AG04449 (cell line): Measurements from ENCODE around the gene CPVL.

Source experiments
- CTCF ChIA-PET: fragments of 350-600 bp; formaldehyde crosslinking; extraction: SDS; loops from one replicate; lab custom pipeline; 2021; ENCODE audit warnings: antibody characterized with exemption; lab: Yijun Ruan, JAX
- POLR2A ChIA-PET: fragments of 400-600, 350-600 bp; formaldehyde crosslinking; extraction: SDS; loops from one replicate; lab custom pipeline; 2020; ENCODE audit warnings: antibody characterized with exemption, inconsistent platforms; lab: Yijun Ruan, JAX
- DNase-seq: peaks from one replicate; pipeline ENCODE4 v3.0.0-alpha.2; 2010; ENCODE audit warnings: low read depth, low spot score
- H3K4me3 ChIP-seq: 2 replicates; pipeline ENCODE4 v1.5.1; 2011; ENCODE audit warnings: low read depth, mild to moderate bottlenecking, control low read depth, low read length
- CTCF ChIP-seq: IDR thresholded peaks from one replicate; pipeline ENCODE4 v1.5.1; 2011; ENCODE audit warnings: mild to moderate bottlenecking, moderate library complexity, low read length, control low read depth, inconsistent platforms; ENCODE audit not compliant: insufficient read depth; ENCODE audit errors: missing control alignments

CPVL gene

GRCh38 chr7:29113384-29114102 lies 32.8 kb downstream of the CPVL start:
- no peak for DNase-seq
- H3K4me3 ChIP-seq = no peak overlapping the region
- peak; percentile 17 for TF ChIP-seq CTCF
- ChIA-PET POLR2A (no interaction called here), CTCF (interaction anchor here (1.2 to 31.8 kb wide), 6 partner anchors 12 to 296 kb away, joined by 3 to 1392 read pairs (median 8); no protein-coding TSS in a partner anchor)

- ChIA-PET CTCF (interaction anchor here (1.6 to 31.8 kb wide), 4 partner anchors 11 to 296 kb away, joined by 4 to 1392 read pairs (median 8); no protein-coding TSS in a partner anchor), POLR2A (no interaction called here)
- TF ChIP-seq CTCF = no peak
- DNase-seq = no peak
- no peak overlapping the region for H3K4me3 ChIP-seq
Observed at GRCh38 chr7:29112721-29113120, 33.6 kb downstream of the CPVL start.

- POLR2A ChIA-PET = no interaction called here
- CTCF ChIA-PET = interaction anchor here (0.8 to 31.8 kb wide), 4 partner anchors 8 to 349 kb away, joined by 3 to 1392 read pairs (median 36); partner anchors contain the start of gene TRIL
- TF ChIP-seq CTCF = no peak
- DNase-seq = no peak
- no peak overlapping the region for H3K4me3 ChIP-seq
Observed at GRCh38 chr7:29109899-29110298, 36.4 kb downstream of the CPVL start.

- DNase-seq = no peak
- POLR2A ChIA-PET = no interaction called here
- H3K4me3 ChIP-seq = no peak overlapping the region
- CTCF ChIA-PET = interaction anchor here (1.2 to 31.8 kb wide), 4 partner anchors 9 to 190 kb away, joined by 3 to 1392 read pairs (median 36); partner anchors contain the start of gene TRIL
- TF ChIP-seq CTCF = no peak
Observed at GRCh38 chr7:29109358-29109757, 37.0 kb downstream of the CPVL start.

- no peak for TF ChIP-seq CTCF
- ChIA-PET CTCF (interaction anchor here (0.6 to 31.8 kb wide), 42 partner anchors 7 to 717 kb away, joined by 3 to 1392 read pairs (median 4); partner anchors contain the start of gene TRIL), POLR2A (interaction anchor here (1.0 kb wide), 3 partner anchors 150 to 185 kb away, joined by 3 to 6 read pairs (median 4); no protein-coding TSS in a partner anchor)
- no peak overlapping the region for H3K4me3 ChIP-seq
- DNase-seq = no peak
Observed at GRCh38 chr7:29107056-29107455, 39.3 kb downstream of the CPVL start.

GRCh38 chr7:29106669-29106988 lies 39.7 kb downstream of the CPVL start:
- ChIA-PET CTCF (interaction anchor here (0.6 to 31.8 kb wide), 46 partner anchors 8 to 716 kb away, joined by 3 to 1392 read pairs (median 4); partner anchors contain the start of gene TRIL), POLR2A (interaction anchor here (1.0 kb wide), 3 partner anchors 150 to 185 kb away, joined by 3 to 6 read pairs (median 4); no protein-coding TSS in a partner anchor)
- no peak overlapping the region for H3K4me3 ChIP-seq
- no peak for TF ChIP-seq CTCF
- DNase-seq = no peak
